Activated CD4-positive, CD25-positive, alpha-beta regulatory T cell treated with anti-CD3 and anti-CD28 coated beads, Interleukin-2, amount 50 U/mL, for 24 hours (primary cell): ENCODE results near the gene SUFU.
"Not testable (repeated sequence)": the region's sequence is repeated elsewhere in the genome, so short reads cannot be mapped to it uniquely, and the experiment has no call there.

Experiments
- ATAC-seq, 2 donors: fragments of 150-1000 bp; cut with Tn5 transposase; one replicate each; pipeline ENCODE4 v1.10.0; 2021; ENCODE audit warnings: mild to moderate bottlenecking in 1 of 2, moderate library complexity in 1 of 2

Gene SUFU

GRCh38 chr10:102503264-102504178, at the start of gene SUFU:
Gene SUFU (plus strand): TSS chr10:102503972. CDS start chr10:102504153, 181 bp downstream.
- ATAC-seq, result peak; percentile 73 to 74

GRCh38 chr10:102454662-102455487, 48.9 kb upstream of the SUFU start:
- not testable (repeated sequence) for ATAC-seq

GRCh38 chr10:102455893-102456471, 47.8 kb upstream of the SUFU start:
- ATAC-seq, result no peak

DNA sequence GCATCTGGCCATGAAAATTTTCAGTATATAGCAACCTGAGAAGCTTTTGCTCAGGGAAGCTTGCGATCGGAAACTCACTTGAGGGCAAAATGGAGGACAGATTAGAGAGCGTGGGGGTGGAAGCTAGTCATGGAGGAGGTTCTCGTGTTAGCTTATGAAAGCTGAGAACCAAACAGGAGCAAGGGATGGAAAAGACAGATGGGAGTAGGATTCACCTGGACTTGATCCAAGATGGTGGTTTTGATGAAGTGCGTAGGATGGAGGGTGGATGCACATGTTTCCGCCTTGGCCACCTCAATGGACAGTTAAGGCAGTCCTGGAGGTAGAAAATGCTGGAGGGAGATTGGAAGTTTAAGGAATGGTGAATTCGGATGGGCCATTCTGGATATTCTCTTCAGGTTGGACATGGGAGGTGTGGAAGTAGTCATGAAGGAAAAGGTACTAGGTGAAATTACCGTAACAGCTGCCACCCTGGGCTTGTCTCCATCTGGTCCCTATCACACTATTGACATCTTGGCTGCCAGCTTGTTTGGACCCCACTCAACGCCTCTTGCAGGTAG, 46.1 kb upstream of the SUFU start:
- no peak for ATAC-seq

DNA sequence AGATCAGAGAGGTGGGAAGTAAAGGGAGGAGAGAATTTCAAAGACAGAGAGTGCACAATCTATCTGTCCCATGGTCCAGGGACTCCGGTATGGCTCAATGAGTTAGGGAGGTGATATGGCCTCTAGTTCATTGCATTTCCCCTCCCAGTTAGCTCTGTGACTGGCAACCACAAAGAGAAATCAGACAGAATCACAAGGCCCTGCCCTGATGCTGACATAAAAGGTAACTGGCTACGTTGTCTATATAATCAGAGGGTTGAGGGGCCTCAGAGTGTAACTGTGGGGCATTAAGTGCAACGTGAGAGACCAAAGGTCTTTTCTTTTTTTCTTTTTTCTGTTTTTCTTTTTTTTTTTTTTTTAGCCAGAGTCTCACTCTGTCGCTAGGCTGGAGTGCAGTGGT, 45.1 kb upstream of the SUFU start:
- no peak for ATAC-seq

- ATAC-seq, result peak; percentile 8 to 11
These were observed 43.0 kb upstream of the SUFU start for GRCh38 chr10:102460836-102461186.

GRCh38 chr10:102461187-102462054, 42.4 kb upstream of the SUFU start:
- peak; percentile 97 to 98 for ATAC-seq

- no peak for ATAC-seq
These were observed 41.2 kb upstream of the SUFU start for GRCh38 chr10:102462512-102463054.

DNA sequence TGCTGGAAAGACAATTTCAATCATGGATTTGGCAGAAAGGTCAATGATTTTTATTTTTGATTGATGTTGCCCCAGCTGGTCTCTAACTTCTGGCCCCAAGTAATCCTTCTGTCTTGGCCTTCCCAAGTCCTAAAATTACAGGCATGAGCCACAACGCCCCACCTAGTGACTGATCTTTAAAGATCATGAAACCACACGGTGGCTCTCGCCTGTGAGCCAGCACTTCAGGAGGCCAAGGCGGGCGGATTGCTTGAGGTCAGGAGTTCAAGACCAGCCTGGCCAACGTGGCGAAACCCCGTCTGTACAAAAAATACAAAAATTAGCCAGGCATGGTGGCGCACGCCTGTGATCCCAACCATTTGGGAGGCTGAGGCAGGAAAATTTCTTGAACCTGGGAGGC, 39.8 kb upstream of the SUFU start:
- no peak for ATAC-seq

- ATAC-seq, result no peak
These were observed 38.3 kb upstream of the SUFU start for GRCh38 chr10:102465466-102465865.

DNA sequence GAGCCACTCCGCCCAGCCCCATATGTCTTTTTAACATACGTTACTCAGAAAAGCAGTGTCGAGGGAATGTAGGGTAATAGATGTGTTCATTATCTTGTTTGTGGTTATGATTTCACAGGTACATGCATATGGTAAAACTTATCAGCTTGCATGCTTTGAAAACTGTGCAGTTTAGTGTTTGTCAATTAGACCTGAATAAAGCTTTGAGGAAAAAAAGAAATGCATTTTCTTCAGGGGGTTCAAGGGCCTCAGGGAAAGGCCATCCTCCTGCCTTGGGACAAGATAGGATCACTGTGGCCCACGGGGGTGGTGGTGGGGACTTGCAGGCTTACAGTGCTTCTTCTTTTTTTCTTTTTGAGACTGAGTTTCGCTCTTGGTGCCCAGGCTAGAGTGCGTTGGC, 36.5 kb upstream of the SUFU start:
- ATAC-seq, result no peak

DNA sequence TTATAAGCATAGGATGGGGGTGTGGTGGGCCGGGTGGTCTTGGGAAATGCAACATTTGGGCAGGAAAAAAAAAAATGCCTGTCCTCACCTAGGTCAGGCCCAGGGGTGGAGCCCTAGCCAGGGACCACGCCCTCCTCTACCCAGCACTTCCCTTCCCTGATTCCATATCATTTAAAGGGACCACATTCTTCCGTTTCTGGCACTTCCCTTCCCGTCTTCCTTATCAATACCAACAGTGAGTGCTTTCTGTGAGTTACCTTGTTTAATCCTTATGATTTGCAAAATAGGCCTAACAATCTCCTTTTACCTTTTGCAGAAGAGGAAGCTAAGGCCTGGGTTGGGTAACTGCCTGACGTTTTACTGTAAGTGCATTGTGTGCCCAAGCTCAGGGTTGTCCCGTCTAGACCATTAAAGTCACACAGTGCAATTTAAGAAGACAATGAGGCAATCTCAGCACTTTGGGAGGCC, 35.8 kb upstream of the SUFU start:
- ATAC-seq, result no peak

- no peak for ATAC-seq
These were observed 35.1 kb upstream of the SUFU start for GRCh38 chr10:102468683-102469082.

GRCh38 chr10:102470579-102471546, 32.9 kb upstream of the SUFU start:
- no peak for ATAC-seq

- ATAC-seq, result peak; percentile 56 to 63
These were observed 30.1 kb upstream of the SUFU start for GRCh38 chr10:102473445-102474331.

DNA sequence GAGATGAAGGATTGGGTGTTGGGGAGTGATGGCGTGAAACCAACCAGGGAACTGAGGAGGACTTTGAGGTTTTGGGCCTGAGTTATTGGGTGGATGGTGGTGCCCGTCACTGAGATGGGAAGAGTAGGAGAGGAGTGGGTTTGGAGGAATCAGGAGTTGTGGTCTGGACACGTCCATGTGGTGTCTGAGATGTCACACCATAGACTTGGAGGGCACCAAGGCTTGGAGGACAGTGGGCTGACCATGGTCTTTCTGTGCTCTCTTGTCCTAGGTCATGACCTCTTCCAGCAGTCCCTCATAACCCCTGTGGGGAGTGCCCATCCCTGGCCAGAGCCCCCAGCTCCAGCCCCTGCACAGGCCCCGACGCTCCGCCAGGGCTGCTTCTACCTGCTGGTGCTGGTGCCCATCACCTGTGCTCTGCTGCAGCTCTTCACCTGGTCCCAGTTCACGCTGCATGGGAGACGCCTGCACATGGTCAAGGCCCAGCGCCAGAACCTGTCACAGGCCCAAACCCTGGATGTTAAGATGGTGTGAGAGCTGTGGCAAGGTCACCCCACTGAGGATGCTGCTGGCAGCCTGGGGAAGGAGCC, 28.2 kb upstream of the SUFU start:
- no peak for ATAC-seq

DNA sequence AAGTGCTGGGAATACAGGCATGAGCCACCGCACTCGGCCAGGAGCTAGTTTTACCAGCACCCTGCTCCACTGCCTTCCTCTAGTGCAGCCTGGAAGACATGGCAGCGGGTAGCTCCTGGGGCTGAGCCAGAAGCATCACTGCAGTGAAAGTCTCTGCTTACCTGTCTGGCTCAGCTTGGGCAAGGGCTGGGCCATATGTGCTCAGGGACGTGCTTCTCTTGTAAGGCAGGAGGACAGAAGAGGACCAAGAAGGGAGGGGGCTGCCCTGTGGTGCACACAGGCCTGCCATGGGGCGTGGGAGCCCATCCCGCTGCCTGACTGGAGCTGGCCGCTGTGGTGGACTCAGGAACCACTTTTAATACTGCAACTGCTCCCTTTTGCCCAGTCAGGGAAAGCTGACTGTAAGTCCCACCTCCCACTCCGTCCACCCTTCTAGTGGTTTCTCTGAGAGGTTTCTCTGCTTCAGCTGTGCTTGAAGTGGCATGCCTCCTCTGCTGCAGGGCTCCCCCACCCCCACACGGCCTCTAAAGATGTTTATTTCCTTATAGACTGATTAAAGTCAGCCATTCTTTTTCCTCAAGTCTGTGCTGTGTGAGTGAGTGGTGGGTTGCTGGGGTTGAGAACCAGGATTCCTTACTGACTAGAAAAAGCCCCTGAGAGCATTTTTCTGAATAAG, 27.2 kb upstream of the SUFU start:
- ATAC-seq, result no peak

- ATAC-seq, result no peak
These were observed 24.1 kb upstream of the SUFU start for GRCh38 chr10:102479651-102480050.
